HG03378 (cell line): ENCODE results near the gene CDK4.

ENCODE experiments used
- ATAC-seq: cut with Tn5 transposase; IDR thresholded peaks from one replicate; pipeline ENCODE4 v1.9.1; 2021; ENCODE audit warnings: mild to moderate bottlenecking, moderate library complexity; ENCODE audit not compliant: unreplicated experiment

The CDK4 gene

GRCh38 chr12:57757771-57758170 is 5.7 kb upstream of the CDK4 start:
- no peak for ATAC-seq

- peak; percentile 19 for ATAC-seq
Observed at GRCh38 chr12:57756406-57757341, 4.6 kb upstream of the CDK4 start.

GRCh38 chr12:57755454-57756372 is 3.6 kb upstream of the CDK4 start:
- ATAC-seq = no peak

- no peak for ATAC-seq
Observed at GRCh38 chr12:57755194-57755453, 3.0 kb upstream of the CDK4 start.

GRCh38 chr12:57754411-57755193 is 2.5 kb upstream of the CDK4 start, which contains the start of gene MARCHF9:
Gene MARCHF9 (plus strand): TSS chr12:57755103. CDS start chr12:57755529, 426 bp downstream.
- ATAC-seq = no peak

GRCh38 chr12:57753756-57754337 is 1.7 kb upstream of the CDK4 start:
- no peak for ATAC-seq

- ATAC-seq = no peak
Observed at GRCh38 chr12:57752668-57753000, 524 bp upstream of the CDK4 start.

- no peak for ATAC-seq
Observed at GRCh38 chr12:57751432-57751787, 700 bp downstream of the CDK4 start.

- no peak for ATAC-seq
Observed at GRCh38 chr12:57750561-57751431, 1.3 kb downstream of the CDK4 start.

- ATAC-seq = no peak
Observed at GRCh38 chr12:57749061-57749460, 3.0 kb downstream of the CDK4 start.

GRCh38 chr12:57746025-57746424 is 6.1 kb downstream of the CDK4 start:
- no peak for ATAC-seq

- ATAC-seq = no peak
Observed at GRCh38 chr12:57745485-57745881, 6.6 kb downstream of the CDK4 start.

GRCh38 chr12:57744777-57745484 is 7.2 kb downstream of the CDK4 start, which contains the start of gene TSPAN31:
Gene TSPAN31 (plus strand): TSS chr12:57745039. CDS start chr12:57745155, 116 bp downstream.
- ATAC-seq = peak; percentile 77

GRCh38 chr12:57744194-57744776 is 7.8 kb downstream of the CDK4 start:
- peak; percentile 20 for ATAC-seq

GRCh38 chr12:57743769-57744168 is 8.3 kb downstream of the CDK4 start:
- ATAC-seq = no peak

- peak; percentile 56 for ATAC-seq
Observed at GRCh38 chr12:57741844-57742738, 10.0 kb downstream of the CDK4 start.

- no peak for ATAC-seq
Observed at GRCh38 chr12:57741413-57741789, 10.7 kb downstream of the CDK4 start.
